HG02610 (cell line): ENCODE measurements around the gene DIP2B.

Source experiments
- ATAC-seq: cut with Tn5 transposase; IDR thresholded peaks from one replicate; pipeline ENCODE4 v1.9.1; 2021; ENCODE audit warnings: mild to moderate bottlenecking, moderate library complexity; ENCODE audit not compliant: unreplicated experiment

The DIP2B gene

DNA sequence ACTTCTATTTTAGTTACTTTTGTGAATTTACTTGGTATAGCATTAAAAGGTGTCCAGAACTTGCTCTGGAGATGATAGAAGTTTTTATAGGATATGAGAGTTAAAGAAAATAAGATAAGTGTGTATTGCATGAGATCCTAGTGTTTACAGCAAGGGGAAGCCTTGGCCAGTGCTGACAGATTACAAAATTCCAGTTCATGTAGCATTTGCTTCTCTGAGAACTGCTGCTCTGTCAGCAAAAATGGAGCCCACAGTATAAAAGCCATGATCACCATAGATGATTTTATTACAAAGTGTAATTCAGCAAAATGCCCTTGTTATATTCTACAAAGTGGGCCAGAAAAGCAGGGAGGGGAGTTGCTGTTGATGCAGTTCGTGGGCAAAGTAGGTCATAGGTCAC is 219.1 kb downstream of the DIP2B start:
- ATAC-seq: no peak

DNA sequence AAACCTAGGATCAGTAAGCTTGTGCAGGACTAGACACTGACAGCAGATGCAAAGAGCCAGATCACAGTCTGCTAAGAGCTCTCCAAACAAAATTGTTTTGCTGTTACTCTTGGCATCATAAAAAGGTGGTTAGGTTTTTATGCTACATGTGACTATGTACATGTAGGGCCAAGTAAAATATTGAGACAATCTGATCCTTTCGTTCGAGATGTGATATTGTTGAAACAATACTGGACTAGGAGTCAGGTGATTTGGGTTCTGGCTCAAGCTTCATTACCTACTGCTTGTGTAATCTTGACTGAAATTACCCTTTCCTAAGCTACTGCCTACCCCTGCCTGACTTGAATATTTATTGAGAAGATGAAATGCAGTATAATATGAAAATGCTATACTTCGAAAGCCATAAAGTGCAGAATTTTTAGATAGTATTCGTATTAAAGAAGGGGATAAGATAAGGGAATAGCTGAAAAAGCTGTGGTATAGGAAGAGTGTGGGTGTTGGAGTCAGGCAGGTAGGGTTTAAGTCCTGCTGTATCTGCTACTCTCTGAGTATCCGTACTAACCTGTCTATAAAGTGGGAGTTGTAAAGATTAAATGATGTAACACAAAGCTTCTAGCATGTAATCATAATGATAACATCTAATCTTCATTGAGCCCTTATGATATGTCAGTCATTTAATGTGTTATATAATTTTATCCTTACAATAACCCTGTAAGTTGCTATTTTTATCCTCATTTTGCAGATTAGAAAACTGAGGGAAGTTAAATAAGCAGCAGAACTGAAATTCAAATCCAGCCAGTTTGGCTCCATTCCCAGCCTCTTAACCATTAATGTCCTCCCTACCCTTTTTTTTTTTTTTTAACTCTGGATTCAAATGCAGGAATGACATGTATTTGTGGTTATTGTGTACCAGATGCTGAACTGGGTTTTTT is 220.5 kb downstream of the DIP2B start:
- no peak for ATAC-seq

DNA sequence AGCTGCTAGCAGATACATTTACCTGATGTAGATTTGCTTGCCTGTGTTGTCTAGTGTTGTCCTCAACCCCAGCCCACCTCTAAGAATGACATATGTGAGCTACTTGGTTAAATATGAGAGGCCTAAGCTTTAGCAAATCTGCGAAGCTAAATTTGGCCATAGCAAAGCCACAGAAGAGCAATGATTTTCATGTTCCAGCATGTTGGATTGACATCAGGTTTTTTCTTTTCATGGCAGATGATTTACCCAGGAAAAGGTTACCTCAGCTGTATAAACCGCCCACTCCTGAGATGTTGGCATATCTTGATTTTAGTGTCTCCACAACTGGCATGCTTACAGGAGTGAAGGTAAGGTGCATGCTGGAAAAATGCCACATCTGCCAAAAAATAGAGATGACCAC is 222.7 kb downstream of the DIP2B start:
- ATAC-seq: no peak

DNA sequence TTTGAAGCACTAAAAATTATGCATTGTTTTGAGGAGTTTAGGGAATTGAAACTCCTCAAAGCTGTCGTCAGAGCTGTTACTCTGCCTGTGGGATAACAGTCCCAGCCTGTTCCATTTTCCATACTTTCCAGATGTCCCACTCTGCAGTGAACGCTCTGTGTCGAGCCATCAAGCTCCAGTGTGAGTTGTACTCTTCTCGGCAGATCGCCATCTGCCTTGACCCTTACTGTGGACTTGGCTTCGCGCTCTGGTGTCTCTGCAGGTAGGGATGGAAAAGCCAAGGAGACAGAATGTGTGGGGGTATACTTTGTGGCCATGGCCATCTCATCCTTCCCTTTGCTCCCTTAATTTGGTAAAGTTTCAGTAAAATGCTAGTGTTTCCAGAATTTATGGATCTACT is 223.6 kb downstream of the DIP2B start:
- ATAC-seq: no peak

DNA sequence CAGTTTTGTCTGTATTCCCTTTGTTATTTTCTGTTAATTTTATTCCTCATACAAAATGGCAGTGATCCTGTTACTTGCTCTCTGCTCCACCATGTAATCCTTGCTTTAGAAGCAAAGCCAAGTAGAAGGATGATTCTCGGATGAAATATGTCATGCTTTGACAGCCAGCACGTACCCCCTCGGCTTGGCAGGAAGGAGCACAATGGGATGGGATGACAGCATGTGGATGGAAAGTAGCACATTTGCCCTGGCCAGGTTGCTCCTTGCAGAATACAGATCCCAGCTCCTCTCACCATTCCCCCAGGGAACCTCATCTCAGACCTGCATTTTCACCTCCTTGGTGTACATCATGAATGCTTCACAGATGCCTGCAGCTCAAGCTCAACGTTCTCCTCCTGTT is 224.1 kb downstream of the DIP2B start:
- ATAC-seq: no peak

DNA sequence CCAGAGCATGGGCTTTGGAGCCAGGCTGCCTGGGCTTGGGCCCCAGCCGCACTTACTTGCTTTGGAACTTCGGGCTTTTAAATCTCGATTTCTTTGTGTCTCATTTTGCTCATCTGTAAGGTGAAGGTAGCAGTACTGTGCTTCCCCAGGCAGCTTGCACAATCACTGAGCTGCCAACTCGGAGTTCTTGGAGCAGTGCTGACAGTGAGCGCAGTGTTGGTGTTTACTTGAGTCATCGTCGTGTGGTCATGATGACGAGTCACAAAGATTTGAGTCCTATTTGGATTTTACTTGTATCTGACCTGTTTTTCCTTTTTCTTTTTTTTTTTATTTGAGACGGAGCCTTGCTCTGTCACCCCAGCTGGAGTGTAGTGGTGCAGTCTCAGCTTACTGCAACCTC is 227.8 kb downstream of the DIP2B start:
- no peak for ATAC-seq

DNA sequence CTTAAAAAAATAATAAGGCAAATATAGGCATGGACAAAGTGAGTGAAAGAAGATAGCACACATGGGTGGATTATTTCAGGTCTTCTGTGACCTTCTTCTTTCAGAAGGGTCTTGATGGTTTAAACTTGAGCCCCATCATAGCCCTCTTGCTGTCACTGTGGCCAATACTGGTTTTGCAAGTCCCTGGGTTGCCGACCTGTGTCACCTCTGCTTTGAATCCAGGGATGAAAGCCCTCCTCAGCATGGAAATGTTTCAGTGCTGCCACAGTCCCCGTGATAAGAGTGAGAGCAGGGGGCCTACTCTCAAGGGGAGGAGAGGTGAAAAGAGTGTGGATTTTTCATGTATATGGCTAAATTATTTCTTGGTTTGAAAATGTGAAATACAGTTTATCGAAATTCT is 228.9 kb downstream of the DIP2B start:
- ATAC-seq: no peak

DNA sequence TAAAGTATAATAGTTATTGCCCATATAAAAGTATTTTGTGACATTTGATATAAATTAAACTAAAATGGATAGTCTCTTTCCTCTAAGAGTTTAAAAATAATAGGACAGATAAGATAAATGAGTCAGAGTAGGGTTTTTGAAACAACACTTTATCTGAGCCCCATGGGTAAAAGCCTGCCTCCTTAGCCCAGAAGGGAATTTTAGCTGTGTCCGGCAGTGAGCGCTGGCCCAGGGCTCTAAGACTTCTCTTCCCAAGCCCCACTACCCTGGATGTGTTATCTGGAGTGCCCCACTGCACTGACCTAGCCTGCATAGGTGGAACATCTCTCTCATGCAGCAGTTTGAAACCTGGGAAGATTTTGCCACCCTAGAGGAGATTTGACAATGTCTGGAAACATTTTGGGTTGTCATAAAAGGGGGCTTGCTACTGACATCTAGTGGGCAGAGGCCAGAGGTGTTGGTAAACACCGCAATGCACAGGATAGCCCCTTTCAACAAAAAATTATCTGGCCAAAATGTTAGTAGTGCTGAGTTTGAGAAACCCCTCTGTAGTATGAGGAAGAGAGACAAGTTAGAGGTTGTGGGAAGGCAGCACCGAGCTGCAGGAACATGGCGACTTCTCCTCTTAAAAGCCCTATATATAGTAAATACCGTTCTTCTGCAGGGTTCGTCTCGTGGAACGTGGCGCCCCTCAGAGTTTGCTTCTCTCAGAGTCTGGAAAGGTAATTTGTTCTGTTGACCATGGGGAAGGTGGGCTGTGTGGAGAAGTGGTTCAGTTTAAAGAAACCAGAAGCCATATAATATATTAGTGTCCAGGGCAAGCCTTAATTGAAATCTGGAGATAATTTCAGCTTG is 229.9 kb downstream of the DIP2B start:
- ATAC-seq: no peak

DNA sequence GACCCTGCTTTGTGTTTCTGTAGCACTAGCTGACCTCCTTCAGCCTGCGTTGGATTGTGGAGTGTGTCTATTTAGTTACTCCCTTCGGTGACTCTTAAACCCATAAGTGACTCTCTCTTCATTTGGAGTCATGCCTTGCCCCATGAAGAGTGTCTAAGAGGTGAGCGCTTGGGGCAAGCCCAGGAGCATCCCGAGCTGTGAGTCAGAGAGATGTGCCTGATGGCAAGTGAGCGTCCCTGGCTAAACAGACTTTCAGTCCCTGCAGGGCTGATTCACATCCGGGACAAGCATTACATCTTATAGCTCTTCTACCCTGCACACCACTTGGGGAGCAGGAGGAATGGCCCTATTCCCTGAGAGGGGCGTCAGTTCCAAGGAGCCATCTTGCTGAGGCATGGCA is 234.8 kb downstream of the DIP2B start:
- ATAC-seq: no peak

DNA sequence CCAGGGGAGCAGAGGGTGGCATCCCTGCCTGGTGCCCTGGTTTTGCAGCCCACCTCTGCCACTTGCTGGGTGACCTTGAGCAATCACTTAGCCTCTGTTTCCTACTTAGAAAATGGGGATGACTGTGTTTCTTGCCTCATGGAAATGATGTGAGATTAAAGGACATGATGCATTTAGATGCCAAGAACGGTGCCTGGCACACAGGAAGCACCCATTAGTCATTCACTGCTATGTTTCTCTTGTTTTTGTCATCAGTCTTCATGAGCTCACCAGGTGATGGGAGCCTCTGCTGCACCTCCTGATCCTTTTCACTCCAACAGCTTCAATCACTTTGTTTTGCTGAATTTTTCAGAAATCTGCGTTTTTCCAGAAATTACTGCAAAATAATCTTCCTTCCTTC is 235.5 kb downstream of the DIP2B start:
- ATAC-seq: no peak

DNA sequence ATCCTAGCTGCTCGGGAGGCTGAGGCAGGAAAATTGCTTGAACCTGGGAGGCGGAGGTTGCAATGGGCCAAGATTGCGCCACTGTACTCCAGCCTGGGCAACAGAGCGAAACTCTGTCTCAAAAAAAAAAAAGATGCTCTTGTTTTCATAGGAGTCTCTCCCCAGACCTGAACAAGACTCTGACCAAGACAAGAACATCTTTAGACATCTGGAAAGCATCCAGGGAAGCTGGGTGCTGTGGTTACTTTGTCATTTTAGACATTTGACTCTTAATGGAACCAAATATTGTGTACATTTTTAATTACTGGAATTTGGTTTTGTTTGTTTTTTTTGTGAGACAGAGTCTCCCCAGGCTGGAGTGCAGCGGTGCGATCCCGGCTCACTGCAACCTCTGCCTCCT is 238.0 kb downstream of the DIP2B start:
- ATAC-seq: no peak

DNA sequence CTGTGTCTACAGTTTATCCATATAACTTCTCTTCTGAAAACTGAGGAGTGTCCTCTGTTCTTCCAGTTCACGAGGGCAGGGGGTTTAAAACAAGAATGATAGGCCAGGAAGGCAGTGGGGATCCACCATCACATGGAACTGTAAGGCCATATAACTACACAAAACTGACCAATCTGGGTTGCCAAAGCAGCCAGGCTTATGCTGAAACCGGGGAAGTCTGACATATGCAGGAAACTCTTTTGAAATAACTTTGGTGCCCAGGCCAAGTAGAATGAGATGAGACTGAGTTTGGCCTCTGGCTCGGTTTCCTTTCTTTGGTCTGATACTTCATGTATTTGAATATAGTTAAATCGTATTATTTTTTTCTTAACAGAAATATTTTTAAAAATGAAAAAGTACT is 241.1 kb downstream of the DIP2B start:
- no peak for ATAC-seq

DNA sequence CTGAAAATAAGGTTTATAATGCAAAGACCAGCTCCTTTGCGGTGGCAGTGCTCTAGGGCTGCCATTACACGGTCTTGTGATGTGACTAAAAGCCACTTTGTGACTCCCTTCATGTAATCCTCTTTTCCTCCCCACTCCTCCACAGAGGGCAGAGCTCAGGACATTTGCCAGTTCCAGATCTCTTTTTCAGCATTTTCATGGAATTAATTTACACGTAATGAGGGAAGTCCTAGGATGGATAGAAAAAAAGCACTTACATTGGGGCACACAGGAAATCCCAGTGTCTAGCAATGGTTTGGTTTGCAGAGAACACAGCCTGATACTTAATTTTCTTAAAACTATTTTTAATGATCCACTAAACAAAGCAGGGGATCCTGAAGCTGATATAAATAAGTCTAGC is 241.6 kb downstream of the DIP2B start:
- ATAC-seq: no peak

DNA sequence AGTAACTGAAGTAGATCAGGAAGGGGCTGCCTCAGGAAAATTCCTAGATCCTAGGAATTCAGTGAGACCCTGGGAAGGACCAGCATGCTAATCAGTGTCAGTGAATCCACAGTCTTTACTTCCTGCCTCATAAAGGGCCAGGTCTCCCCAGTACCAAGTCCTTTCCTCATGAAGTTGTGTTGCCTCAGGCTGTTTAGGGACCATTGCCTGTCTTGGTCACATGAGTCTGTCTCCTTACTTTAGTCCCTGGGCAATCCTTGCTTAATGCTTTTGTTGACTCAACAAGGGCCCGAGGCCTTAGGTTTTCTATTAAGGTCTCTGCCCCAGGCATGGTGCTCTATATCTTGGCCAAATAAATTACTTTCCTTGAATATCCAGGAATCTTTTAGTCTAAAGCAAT is 243.0 kb downstream of the DIP2B start:
- no peak for ATAC-seq

DNA sequence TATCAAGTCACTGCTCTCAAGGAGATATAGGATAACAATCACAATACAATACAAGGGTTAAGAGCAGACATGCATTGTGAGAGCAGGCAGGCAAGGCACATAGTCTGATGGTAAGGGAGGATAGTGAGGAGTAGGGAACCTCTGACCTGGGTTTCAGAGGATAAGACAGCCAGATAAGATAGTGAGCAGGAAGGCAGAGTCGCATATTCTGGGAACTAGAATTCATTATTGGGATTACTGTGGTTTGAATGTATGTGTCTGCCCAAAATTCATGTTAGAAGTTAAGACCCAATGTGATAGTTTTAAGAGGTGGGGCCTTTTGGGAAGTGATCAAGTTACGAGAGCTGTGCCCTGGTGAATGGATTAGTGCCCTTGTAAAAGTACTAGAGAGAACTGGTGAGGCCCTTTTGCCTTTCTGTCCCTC is 244.7 kb downstream of the DIP2B start:
- no peak for ATAC-seq

DNA sequence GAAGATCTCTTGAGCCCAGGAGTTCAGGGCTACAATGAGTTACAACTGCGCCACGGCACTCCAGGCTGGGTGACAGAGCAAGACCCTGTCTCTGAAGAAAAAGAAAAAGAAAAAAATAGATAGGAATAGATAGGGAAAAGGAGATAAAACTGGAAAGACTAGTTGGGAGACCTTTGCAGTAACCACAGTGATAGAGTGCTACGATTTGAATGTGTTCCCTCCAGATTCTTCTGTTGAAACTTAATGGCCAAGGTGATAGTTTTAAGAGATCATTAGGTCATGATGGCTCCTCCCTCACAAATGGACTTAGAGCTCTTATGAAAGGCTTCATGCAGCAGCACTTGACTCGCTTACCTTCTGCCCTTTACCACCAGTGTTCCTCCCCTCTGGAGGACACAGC is 245.6 kb downstream of the DIP2B start:
- no peak for ATAC-seq

DNA sequence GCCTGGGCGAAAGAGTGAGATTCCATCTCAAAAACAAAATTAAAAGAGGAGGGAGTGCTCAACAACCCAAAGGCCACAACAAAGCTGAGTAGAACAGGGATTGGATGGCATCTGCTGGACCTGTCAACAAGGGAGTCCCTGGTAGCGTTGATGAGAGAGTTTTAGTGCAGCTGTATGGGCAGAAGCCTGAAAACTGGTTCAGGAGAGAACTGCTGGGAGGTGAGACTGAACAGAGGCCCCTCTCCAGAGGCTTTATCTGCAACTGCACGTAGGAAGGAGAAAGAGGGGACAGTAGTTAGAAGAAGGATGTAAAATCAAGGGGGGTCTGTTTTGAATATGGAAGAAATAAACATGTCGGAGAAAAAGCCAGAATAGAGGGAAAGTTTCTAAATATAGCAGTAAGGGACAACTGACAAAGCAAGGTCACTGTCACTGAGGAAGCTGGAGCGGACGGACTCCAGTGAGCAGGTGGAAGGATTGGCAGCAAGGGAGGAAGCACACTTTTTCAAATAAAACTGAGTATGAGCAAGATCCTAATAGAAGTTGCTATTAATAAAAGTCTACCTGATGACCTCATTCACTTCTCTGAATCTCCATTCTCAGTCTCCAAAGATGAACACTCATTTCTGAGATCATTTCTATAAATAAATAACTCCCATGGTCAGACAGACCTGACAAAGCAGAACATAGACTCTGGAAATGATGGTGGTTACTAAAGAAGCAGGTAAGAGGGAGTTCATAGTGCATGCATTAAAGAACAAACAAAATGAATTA is 247.3 kb downstream of the DIP2B start:
- ATAC-seq: no peak

DNA sequence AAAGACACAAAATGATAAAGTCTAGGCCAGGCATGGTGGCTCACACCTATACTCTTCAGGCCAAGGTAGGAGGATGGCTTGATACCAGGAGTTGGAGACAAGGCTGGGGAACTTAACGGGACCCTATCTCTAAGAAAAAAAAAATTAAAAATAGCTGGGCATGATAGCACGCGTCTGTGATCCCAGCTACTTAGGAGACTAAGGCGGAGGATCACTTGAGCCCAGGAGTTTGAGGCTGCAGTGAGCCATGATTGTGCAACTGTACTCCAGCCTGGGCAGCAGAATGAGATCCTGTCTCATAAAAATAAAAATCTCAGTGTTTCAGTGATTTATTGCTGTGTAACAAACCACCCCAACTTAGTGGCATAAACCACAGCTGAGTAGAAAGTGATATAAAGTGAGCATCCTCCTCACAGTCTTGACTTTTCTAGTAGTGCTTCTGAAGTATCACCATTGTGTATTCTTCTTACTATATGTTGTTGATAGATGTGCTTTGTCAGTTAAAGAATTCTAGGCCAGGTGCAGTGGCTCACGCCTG is 248.5 kb downstream of the DIP2B start:
- ATAC-seq: no peak

DNA sequence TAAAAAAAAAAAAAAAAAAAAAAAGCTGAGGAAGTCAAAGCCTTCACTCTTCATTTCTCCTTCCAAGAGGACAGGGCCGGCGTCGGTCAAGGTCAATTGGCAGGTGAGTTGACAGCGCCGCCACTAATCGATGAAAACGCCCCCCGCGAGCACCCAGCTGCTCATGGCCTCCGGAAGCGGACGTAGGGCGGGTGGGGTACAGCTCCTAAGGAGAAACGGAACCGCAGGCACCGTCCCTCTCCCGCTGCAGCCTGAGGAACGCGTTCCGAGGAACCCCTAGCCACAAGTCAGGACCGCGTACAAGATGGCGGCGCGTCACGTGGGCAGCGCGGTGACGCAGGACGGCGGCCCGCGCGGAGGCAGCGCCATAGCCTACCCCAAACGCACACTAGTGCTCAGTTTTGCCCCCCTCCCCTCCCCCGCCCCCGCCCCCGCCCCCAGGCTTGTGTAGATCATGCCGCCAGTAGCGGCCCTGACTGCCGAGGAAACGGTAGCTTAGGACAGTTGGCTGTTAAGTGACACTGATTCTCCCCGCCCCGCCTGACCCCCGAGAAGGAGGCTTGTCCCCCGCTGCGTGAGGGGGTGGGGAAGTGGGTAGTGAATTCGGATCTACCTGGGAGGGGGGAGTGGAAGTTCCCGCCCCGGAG is 259.0 kb downstream of the DIP2B start, which contains the start of gene ATF1:
Gene ATF1, plus strand, starts transcription at position 463 of the 647 bp plus-strand sequence. CDS start 16,045 bp downstream, outside the sequence.
- ATAC-seq: peak; percentile 75
